ENCODE data around the gene CARM1.
A peak's percentile ranks its signal among the peaks of the same experiment; 100 is the strongest.
"Not testable (repeated sequence)": the region's sequence is repeated elsewhere in the genome, so short reads cannot be mapped to it uniquely, and the experiment has no call there.

Gene CARM1

GRCh38 chr19:10870955-10871603, at the start of gene CARM1:
Gene CARM1, plus strand, starts transcription at chr19:10871553. Its CDS starts 150 bp downstream, at chr19:10871703.
- peak; percentile 99 for DNase-seq

DNA sequence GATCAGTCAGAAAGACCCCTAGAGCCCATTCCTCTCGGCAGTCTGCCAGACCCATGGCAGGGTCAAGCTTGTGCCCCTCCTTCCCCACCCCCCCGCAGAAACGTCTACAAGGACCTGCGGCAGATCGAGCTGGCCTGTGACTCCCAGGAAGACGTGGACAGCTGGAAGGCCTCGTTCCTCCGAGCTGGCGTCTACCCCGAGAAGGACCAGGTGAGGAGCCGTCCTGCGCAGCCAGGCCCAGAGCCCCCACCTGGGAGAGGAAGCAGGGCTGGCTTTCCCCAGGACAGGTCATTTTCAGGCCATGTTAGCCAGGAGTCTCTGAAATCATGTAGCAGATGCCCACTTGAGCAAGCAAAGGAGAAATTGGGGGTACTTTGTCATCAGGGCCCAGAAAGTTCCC, 47.7 kb upstream of the CARM1 start:
- no peak for DNase-seq

DNA sequence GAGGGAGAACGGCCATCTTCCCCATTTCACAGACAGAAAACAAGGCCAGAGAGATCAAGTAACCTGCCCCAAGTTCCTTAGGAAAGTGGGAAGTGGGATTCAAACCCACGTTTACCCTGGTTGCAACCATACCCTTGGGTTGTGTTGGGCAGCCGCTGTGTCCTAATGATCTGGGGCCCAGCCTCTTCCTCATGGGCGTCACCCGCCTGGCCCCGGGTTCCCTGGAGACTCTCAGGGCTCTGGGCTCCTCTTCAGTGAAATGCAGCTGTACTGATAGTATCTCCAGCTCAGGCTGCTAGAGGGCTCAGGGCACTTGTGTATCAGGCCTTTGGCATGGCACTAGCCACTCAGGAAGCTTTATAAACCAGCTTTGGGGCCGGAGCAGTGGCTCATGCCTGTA, 45.1 kb upstream of the CARM1 start:
- no peak for DNase-seq

- no peak for DNase-seq
Measured at GRCh38 chr19:10826846-10827245, 44.5 kb upstream of the CARM1 start.

DNA sequence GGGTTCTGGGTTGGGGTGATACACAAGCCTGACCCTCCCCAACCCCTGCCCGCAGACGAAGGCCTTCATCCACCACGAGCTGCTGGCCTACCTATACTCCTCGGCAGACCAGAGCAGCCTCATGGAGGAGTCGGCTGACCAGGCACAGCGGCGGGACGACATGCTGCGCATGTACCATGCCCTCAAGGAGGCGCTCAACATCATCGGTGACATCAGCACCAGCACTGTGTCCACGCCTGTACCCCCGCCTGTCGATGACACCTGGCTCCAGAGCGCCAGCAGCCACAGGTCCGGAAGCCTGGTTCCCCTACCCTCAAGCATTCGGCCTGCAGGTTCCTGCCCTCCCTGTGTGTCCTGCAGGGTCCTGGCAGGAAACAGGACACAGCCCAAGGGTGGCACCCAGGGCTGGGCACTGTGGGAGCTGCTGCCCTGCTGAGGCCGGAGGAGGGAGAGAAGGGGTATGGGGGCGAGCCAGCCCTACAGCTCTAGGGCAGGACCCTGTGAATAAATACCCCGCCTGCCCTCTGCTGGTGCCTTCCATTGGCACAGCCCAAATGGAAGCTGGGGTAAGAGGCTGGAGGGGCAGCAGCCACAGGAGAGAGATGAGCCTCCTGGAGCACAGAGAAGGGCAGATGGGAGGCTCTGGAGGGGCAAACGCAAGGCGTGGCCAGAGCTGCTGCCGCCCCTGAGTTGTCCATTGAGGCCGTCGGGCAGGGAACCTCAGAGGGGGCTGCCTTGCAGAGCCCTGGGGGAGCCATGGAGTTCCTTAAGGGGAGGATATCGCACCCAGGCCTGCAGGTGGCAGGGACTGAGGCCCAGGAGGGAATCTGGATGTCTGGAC, 42.2 kb upstream of the CARM1 start:
- no peak for DNase-seq

GRCh38 chr19:10829967-10830366, 41.4 kb upstream of the CARM1 start:
- DNase-seq, result no peak

- DNase-seq, result no peak
Measured at GRCh38 chr19:10830370-10830769, 41.0 kb upstream of the CARM1 start.

DNA sequence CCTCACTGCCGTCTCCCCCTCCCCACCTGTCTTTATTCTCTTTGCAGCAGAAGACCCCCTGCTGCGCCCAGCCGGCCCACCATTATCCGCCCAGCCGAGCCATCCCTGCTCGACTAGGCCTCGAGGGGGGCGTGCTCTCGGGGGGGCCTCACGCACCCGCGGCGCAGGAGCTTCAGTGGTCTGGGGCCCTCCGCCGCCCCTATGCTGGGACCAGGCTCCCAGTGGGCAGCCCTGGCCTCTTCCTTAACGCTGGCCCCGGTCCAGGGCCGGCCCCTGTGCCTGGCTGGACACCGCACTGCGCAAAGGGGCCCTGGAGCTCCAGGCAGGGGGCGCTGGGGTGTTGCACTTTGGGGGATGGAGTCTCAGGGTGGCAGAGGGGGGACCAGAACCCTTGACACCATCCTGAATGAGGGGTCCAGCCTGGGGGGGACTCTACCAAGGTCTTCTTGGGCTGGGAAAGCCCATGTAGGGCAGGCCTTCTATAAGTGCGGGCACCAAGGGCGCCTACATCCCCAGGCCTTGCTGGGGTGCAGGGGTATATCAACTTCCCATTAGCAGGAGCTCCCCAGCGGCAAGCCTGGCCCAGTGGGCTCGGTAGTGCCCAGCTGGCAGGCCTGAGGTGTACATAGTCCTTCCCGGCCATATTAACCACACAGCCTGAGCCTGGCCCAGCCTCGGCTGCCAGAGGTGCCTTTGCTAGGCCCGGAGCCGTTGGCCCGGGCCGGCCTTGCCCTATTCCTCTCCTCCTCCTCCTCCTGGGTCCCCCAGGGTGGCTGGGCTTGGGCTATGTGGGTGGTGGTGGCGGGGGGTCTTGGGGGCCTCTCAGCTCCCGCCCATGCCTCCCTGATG, 40.2 kb upstream of the CARM1 start:
- no peak for DNase-seq

GRCh38 chr19:10831987-10832938, 39.1 kb upstream of the CARM1 start:
- DNase-seq, result no peak

- DNase-seq, result no peak
Measured at GRCh38 chr19:10832939-10833296, 38.4 kb upstream of the CARM1 start.

GRCh38 chr19:10835089-10835753, 36.1 kb upstream of the CARM1 start:
- DNase-seq, result no peak

- DNase-seq, result peak; percentile 91 to 92
Measured at GRCh38 chr19:10835754-10836478, 35.4 kb upstream of the CARM1 start, which contains the start of gene TMED1. Gene TMED1, minus strand, starts transcription at chr19:10836212. Its CDS starts 21 bp downstream, at chr19:10836191.

DNA sequence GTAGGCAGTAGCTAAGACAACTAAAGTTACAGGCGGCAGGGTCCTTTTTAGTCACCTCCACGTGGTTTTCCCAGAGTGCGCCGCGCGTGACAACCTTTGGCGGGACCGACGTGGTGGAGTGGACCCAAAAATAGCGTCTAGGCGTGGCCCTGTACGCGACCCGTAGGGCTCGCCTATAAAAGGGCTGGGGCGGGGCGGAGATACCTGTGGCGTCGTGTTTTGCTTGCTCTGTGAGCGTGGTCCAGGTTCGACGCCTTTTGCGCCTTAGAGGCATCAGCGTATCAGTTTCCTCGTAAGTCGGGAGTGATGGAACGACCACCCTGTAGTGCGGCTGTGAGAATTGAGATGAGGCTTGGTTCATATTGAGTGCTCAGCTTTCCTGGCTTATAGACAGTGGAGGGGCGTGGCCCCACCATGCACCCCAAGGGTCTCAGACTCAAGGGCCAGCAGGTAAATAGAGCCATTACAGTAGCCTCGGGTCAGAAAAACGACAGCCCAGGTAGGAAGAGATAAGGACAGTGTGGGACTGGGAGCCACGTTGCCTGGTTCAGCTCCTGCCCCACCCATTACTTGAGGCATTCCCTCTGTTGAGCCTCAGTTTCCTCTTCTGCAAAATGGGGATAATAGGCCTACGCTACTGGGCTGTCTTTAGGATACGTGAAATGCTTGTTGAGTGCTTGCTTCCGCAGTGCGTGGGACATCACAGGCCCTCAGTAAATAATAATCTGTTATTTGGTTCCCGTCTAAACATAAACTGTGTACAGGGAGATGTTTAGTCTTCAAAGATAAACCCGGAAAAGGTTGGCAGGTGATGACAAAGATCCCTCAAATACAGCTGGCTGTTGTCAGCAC, 34.6 kb upstream of the CARM1 start:
- peak; percentile 75 to 85 for DNase-seq

DNA sequence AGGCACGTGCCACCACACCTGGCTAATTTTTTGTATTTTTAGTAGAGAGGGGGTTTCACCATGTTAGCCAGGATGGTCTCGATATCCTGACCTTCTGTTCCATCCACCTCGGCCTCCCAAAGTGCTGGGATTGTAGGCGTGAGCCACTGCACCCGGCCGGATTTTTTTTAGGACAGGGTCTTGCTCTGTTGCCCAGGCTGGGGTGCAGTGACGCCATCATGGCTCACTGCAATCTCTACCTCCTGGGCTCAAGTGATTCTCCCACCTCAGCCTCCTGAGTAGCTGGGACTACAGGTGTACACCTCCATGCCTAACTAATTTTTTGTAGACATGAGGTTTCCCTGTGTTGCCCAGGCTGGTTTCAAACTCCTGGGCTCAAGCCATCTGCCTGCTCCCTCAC, 33.7 kb upstream of the CARM1 start:
- DNase-seq, result not testable (repeated sequence)

DNA sequence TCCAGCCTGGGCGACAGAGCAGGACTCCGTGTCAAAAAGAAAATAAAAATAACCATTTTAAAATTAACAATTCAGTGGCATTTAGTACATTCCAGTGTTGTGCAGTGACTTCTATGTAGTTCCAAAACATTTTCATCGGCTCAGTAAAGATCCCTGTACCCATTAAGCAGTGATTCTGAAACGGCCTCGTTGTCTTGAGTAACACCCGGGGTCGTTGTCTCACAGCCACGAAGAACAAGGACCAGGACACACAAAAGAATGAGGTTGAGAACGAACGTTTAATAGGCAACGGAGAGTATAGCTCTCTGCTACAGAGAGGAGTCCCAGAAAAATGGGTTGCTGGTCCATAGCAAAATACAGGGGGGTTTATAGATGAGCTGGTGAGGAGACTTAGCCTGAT, 33.0 kb upstream of the CARM1 start:
- DNase-seq, result no peak

DNA sequence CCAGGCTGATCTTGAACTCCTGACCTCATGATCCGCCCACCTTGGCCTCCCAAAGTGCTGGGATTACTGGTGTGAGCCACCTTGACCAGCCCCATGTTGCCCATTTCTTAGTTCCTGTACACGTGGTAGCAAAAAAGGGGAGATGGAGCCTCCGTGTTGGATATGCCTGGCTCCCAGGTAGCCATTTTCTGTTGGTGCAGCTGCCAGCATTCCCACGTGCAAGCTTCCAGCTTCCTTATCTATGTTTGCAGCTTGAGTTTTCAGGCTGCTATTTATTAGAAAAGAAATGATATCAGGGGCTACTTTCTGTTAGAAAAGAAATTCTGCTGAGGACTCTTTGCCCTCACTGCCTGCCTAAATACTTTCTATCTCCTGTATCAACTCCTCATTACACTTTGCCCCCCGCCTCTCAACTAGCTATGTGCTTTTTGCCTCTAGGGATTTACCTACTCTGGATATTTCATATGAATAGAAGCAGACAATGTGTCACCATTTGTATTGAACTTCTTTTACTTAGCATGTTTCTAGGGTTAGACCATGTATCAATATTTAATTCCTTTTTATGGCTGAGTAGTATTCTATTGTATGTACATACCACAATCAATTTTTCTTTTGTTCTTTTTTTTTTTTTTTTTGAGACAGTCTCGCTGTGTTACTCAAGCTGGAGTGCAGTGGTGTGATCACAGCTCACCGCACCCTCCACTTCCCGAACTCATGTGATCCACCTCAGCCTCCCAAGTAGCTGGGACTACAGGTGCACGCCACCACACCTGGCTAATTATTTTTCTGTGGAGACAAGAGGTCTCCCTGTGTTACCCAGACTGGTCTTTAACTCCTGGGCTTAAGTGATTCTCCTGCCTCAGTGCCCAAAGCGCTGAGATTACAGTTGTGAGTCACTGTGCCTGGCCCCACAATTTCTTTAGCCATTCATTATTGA, 32.0 kb upstream of the CARM1 start:
- no peak for DNase-seq

DNA sequence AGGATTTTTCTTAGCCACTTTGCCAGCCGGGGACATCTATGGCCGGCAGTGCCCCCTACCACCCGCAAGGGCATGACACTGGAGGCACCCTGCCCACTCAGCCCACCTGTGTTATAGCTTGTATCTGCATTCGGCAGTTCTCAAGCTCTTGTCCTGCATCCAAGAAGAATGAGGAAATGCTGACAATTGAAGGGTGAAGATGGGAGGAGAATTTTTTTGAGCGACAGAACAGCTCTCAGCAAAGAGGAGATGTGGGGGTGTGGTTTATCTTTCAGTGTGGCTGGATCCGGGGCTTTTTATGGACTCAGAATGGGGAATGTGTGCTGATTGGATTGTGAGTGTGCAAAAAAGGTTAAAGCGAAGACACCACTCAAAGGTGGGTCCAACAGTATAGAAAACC, 28.6 kb upstream of the CARM1 start:
- DNase-seq, result no peak

- DNase-seq, result no peak
Measured at GRCh38 chr19:10846500-10847202, 24.7 kb upstream of the CARM1 start.
